Superior temporal gyrus (tissue), 1 donor: ENCODE measurements around the gene RSU1.
"Not testable (repeated sequence)": the region's sequence is repeated elsewhere in the genome, so short reads cannot be mapped to it uniquely, and the experiment has no call there.

Source experiments
- DNase-seq: peaks from one replicate; pipeline ENCODE4 v3.0.0-alpha.2; 2016; ENCODE audit errors: extremely low spot score

The RSU1 gene

GRCh38 chr10:16817125-16818019 lies at the start of gene RSU1:
RSU1 (minus strand) TSS chr10:16817424; CDS start chr10:16817081, 343 bp downstream.
- DNase-seq = peak; percentile 100

DNA sequence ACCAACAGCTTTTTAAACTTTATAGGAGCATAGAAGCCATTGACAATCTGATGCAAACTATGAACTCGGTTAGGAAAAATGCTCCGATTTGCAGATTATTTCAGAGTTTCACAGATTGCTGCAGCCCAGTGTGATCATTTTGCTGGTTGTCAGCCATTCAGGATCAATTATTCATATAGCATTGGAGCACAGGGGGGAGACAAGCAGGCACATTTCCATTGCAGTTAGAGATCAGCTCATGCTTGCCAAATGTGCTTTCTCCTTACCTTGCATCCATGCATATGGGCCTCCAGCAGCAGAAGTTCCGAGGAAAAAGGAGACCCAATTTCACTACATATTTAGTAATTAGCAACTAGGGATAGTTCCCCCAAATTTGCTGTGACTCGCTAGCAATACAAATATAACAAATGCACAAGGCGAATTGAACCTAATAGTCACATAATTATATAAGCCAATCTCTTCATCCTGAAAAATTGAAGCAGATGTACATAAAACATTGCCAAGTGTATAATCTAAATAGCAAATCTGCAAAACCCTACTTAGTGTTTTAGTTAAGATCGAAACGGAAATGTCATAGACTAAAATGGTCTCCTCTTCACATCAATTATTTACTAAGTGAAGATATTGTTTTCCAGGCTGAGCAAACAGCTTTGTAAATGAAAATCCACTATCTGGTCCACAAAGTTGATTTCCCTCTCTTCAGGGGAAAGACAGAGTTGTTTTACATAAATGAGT lies 49.5 kb upstream of the RSU1 start:
- no peak for DNase-seq

GRCh38 chr10:16865766-16866165 lies 48.5 kb upstream of the RSU1 start:
- no peak for DNase-seq

DNA sequence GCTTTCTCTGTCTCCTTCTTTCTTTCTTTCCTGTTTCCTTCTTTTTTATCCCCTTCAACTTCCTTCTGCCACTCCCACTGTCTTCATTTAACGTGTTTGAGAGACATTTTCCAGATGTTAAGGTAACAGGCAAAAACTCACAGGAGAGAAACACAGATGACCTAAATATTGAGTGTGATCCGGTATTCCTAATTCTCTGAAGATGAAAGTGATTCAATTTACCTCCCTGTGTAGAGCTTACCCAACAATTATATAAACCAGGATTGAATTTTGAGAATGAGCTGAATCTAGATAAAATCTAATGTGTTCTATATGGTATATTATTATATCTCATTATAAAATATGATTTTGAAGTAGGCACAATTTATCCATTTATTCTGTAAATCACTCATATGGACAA lies 46.5 kb upstream of the RSU1 start:
- no peak for DNase-seq

DNA sequence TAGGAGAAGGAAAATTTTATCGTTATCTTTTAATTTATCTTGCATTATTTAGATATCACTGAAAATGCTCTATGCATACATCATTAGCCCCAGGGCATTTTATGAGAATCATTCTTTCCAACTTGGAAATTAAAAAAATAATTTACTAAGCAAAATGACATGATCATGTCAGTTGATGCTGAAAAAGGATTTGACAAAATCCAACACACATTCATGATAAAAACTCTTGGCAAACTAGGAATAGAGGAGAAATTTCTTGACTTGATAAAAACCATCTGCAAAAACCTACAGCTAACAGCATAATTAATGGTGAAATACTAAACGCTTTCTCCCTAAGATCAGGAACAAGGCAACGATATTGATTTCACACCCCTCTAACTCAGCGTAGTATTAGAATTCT lies 40.2 kb upstream of the RSU1 start:
- DNase-seq = no peak

- DNase-seq = no peak
Observed at GRCh38 chr10:16856567-16856966, 39.3 kb upstream of the RSU1 start.

DNA sequence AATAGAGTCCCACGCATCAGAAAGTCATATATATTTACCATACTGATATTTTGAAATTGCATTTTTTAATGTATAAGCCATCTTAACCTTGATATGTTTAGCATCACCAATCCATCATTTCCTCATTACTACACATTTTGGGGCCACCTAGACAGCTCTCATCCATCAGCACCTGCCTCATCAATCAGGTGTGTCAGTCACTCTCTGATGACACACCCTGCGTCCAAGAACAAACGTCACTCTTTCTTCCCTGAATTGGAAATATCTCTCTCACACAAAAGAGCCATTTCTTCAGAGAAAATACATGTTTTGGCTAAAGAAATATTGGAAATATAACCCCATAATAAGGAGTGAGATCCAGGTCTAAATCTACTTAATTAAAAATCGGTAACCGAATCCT lies 38.9 kb upstream of the RSU1 start:
- no peak for DNase-seq

DNA sequence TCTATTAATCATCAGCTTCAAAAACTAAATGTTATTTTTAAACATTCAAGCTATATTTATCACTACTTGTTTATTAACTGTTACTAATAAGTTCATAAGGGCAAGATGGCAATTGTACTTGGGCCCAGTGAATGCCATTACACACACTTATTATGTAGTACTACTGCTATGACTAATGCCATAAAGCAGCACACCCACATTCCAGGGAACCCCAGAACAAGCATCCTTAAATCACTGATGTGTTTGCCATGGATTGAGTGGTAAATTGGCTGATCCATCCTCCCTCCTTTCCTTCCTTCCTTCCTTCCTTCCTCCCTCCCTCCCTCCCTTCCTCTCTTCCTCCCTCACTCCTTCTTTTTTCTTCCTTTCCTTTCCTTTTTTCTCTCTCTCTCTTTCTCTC lies 37.4 kb upstream of the RSU1 start:
- no peak for DNase-seq

GRCh38 chr10:16853809-16854208 lies 36.6 kb upstream of the RSU1 start:
- DNase-seq = no peak

GRCh38 chr10:16853201-16853600 lies 36.0 kb upstream of the RSU1 start:
- no peak for DNase-seq

GRCh38 chr10:16852624-16853023 lies 35.4 kb upstream of the RSU1 start:
- DNase-seq = no peak

GRCh38 chr10:16848562-16849154 lies 31.4 kb upstream of the RSU1 start:
- no peak for DNase-seq

DNA sequence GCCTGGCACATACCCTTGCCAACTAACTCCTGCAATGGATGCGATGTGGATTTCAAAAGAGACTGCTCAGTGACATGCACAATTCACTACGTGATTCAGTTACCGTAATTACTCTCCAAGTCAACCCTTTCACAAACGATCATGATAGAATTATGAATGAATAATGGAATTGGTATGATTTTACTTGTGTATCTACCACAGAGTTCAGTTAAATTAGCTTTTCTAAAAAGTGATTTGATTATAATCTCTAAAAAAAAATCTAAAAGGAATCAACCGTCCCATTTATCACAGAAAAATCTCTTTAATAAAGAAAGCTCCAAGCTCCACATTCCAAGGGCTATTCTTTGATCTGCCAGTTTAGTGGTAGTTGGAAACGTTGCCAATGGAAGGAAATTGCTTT lies 30.4 kb upstream of the RSU1 start:
- no peak for DNase-seq

DNA sequence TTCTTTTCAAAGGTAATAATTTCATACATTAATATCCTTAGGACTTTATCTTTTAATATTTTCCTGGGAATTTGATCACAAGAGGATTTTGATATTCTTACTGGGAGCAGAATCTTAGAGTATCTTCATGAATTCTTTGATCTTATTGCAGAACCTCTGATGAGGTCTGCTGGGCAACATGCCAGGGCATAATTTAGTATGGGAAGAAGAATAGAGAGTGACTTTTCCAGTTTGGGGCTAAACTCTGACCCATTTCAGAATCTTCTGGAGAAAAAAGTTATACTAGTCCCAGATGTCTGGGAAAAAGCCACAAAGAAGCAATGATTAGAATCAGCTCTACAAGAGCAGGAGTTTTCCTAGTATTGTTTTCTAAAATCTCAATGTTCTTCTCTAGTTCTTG lies 28.0 kb upstream of the RSU1 start:
- no peak for DNase-seq

DNA sequence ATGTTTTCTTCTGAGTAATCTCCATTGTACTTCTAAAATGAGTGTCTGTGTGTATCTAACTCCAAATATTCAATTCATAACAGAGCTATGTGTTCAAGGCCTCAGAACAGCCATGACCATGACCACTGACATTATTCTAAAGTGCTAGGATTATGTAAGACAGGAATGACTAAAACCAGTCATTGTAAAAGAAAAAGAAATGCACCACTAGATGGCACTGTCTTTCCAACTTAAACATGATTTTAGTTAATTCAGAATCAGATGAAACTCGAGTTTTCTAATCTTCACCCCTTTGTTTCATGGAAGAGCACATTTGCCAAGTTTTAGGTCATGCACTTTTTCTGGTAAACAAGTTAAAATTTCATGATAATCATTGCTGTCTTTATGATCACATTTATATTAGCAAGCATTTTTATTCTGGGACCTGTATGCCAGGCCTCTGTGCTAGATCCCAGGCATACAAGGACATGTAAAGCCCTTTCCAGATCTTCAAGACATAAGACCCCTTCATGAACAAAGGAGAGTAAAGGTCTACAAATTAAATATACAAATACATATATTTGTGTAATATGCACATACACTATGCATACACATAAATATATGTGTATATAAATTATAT lies 26.1 kb upstream of the RSU1 start:
- DNase-seq = peak; percentile 99

GRCh38 chr10:16835228-16835627 lies 18.0 kb upstream of the RSU1 start:
- DNase-seq = no peak

GRCh38 chr10:16832351-16833080 lies 15.3 kb upstream of the RSU1 start:
- no peak for DNase-seq

GRCh38 chr10:16828701-16829175 lies 11.5 kb upstream of the RSU1 start:
- no peak for DNase-seq

DNA sequence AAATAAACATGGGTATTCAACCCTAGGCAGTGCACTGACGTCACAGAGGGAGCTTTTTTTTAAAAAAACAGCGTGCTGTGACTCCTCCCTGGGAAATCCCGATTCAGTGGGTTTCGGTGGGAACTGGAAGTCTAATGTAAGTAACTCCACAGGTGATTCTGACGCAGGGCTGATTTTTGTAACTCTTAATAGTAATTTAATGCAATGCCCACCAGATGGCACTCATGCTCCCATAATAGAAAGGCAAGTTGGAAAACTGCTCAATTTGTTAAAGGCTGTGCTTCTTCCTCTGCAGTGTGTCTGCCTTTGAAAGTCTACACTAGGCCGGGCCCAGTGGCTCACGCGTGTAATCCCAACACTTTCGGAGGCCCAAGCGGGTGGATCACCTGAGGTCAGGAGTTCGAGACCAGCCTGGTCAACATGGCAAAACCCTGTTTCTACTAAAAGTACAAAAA lies 10.9 kb upstream of the RSU1 start:
- DNase-seq = peak; percentile 90

DNA sequence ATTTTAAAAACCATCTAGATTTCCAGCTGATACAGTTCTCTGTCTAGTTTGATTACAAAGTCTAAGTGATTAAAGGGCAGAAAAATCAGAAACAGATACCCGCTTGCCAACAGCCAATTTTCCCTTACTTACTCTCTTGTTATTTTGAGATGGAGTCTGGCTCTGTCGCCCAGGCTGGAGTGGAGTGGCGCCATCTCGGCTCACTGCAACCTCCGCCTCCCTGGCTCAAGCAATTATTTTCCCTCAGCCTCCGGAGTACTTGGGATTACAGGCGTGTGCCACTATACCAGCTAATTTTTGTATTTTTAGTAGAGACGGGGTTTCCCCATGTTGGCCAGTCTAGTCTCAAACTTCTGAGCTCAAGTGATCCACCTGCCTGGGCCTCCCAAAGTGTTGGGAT lies 10.2 kb upstream of the RSU1 start:
- not testable (repeated sequence) for DNase-seq

DNA sequence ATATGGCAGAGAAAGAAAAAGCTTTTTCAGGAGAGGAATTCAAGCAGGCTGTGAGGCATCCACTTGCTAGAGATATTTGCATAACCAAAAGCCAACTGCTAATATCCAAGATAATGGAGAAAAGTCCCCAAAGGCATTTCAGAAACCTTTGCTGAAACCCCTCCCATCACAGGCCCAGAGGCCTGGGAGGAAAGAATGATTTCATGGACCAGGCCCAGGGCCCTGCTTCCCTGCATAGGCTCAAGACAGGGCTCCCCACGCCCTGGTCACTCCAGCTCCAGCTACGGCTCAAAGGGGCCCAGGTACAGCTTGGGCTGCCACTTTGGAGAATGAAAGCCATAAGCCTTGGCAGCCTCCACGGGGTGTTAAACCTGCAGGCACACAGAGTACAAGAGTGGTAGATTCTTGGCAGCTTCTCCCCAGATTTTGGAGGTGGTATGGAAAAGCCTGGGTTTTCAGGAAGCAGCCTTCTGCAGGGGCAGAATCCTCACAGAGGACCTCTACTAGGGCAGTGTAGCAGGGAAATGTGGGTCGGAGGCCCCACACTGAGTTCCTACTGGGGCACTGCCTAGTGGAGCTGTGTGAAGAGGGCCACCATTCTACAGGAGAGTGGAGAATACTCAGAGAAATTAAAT lies 5.6 kb upstream of the RSU1 start:
- no peak for DNase-seq
